ENCODE data around the gene PTPN3. TPM values are rescaled to one million over a fixed set of nuclear protein-coding genes. Genes with fewer than 3 reads are reported as not detected.

Gene PTPN3
- total RNA-seq, 1 experiment from 2014 or later, result 20.2 TPM

DNA sequence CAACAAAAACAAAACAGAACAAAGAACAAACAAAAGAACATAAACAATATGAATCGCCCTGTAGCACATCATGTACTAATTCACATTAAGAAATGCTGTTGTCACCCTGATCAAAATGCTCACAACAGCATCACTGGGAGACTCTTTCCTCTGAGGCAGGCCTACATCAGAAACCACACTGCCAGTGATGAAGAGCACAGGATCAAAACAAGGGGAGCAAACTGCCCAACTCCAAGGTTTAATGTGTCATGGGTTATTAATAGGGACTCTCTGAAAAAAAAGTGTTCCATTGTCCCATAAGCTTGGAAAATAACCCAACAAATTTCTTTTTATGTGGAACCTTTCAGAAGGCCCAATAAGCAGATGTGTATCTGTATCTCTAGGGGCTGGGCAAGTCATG, 74.2 kb downstream of the PTPN3 start:
- Histone ChIP-seq H3K9me2 (ENCODE audit: insufficient read depth) (no peaks in the 10 kb centered on the region), H3K27me3 (ENCODE audit: insufficient read depth, low read depth) (no peaks in the 10 kb centered on the region), H3K27ac (no peak overlapping the region), H3K4me3 (no peak overlapping the region), H3K79me2 (ENCODE audit: low read depth) (no peaks in the 10 kb centered on the region), H3K4me2 (no peak overlapping the region), H3K9me3 (ENCODE audit: insufficient read depth, low read depth) (no peaks in the 10 kb centered on the region), H2AFZ (no peak overlapping the region), H3F3A (ENCODE audit: insufficient read depth, low read depth) (no peaks in the 10 kb centered on the region), H4K20me1 (ENCODE audit: insufficient read depth) (no peaks in the 10 kb centered on the region), H3K4me1 (replicated peaks; ENCODE audit: insufficient read depth) (no peaks in the 10 kb centered on the region), H3K36me3 (ENCODE audit: low read depth) (peaks cover 53% of the 10 kb centered on the region)
- POLR2A ChIA-PET (ENCODE audit: unreplicated experiment), result interaction anchor here (0.7 kb wide), 1 partner anchor 30 kb away, joined by 3 read pairs; no protein-coding TSS in a partner anchor
- TF ChIP-seq, protein P1, sequence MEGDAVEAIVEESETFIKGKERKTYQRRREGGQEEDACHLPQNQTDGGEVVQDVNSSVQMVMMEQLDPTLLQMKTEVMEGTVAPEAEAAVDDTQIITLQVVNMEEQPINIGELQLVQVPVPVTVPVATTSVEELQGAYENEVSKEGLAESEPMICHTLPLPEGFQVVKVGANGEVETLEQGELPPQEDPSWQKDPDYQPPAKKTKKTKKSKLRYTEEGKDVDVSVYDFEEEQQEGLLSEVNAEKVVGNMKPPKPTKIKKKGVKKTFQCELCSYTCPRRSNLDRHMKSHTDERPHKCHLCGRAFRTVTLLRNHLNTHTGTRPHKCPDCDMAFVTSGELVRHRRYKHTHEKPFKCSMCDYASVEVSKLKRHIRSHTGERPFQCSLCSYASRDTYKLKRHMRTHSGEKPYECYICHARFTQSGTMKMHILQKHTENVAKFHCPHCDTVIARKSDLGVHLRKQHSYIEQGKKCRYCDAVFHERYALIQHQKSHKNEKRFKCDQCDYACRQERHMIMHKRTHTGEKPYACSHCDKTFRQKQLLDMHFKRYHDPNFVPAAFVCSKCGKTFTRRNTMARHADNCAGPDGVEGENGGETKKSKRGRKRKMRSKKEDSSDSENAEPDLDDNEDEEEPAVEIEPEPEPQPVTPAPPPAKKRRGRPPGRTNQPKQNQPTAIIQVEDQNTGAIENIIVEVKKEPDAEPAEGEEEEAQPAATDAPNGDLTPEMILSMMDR (conservative IDR thresholded peaks at IDR 0.05), result no peak
- no peak for TF ChIP-seq EZH2 (IDR thresholded peaks at IDR 0.05; ENCODE audit: low read depth)
- DNase-seq, result no peak
- CTCF ChIA-PET, result no interaction called here
- no TSS peak for BruUV-seq (replicated peaks)
- intact Hi-C loops (cut with micrococcal nuclease; ENCODE audit: unreplicated experiment), result no loop called here

DNA sequence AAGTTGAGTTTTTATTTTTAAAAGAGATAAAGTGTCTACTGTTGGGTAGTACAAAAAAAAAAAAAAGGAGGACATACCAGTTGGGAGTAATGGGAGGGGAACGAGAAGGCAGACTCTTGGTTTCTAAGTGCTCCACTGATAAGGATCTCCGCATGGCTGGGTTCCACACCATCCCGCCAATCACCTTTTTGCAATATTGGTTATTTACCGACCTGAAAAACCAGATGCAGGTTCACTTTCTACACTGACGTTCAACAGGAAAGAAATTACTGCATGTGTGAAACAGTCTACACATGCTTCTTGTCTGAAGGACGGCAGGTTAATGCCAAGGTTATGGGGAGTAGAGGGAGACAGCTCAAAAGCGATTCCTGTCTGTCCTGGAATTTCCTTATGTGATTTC, 75.5 kb downstream of the PTPN3 start:
- Histone ChIP-seq H3K36me3 (ENCODE audit: low read depth) (peaks cover 41% of the 10 kb centered on the region), H3K4me1 (replicated peaks; ENCODE audit: insufficient read depth) (no peaks in the 10 kb centered on the region), H3K9me2 (ENCODE audit: insufficient read depth) (no peaks in the 10 kb centered on the region), H3K9me3 (ENCODE audit: insufficient read depth, low read depth) (no peaks in the 10 kb centered on the region), H3F3A (ENCODE audit: insufficient read depth, low read depth) (no peaks in the 10 kb centered on the region), H2AFZ (no peak overlapping the region), H3K79me2 (ENCODE audit: low read depth) (no peaks in the 10 kb centered on the region), H4K20me1 (ENCODE audit: insufficient read depth) (no peaks in the 10 kb centered on the region), H3K27ac (no peak overlapping the region), H3K27me3 (ENCODE audit: insufficient read depth, low read depth) (no peaks in the 10 kb centered on the region), H3K4me2 (no peak overlapping the region), H3K4me3 (no peak overlapping the region)
- BruUV-seq (replicated peaks), result no TSS peak
- intact Hi-C loops (cut with micrococcal nuclease; ENCODE audit: unreplicated experiment), result no loop called here
- ChIA-PET POLR2A (ENCODE audit: unreplicated experiment) (no interaction called here), CTCF (interaction anchor here (0.6 kb wide), 1 partner anchor 48 kb away, joined by 4 read pairs; no protein-coding TSS in a partner anchor)
- no peak for TF ChIP-seq EZH2 (IDR thresholded peaks at IDR 0.05; ENCODE audit: low read depth)
- TF ChIP-seq, protein P1 (conservative IDR thresholded peaks at IDR 0.05), result no peak
- no peak for DNase-seq

DNA sequence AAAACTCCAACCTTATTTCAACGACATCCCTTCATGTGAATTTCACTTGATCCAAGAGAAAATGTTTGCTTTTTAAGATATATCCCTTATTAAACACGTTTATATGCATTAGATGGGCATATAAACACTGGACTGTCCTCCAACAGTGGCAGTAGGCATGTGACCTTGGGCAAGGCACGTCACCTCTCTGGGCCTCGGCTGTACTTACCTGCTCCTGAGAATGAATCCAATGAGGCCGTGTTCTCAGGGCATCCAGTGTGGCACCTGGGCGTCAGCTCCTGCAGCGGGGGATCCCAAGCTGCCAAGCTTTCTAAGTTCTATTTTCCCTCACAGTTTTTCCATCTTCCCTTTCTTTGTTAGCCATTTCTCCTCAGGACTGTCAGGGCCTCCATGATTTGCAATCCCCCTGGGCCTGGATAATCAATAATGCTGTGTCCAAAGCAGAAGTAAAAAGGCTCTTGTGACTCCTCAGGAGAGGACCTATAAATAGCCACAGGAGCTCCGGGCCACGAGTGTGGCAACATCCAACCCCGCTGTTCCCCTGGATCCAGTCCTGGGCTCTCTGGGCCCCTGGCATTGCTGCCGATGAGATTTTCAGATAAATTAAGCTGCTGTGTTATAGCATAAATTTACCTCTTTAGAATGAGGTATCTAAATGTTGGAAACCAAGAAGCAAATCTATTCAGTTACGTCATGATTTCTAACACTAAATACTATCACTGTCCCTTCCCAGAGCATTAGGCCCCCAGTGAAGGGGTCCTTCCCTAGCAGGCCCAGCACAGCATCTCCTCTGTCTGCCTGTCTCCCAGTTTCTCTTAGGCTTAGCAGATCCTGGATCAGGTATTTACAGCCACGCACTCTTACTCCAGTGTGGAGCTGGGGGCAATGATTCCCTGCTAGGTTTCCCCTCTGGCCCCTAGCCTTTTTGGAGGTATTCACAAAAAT, 76.8 kb downstream of the PTPN3 start:
- no peak overlapping the region for H3K27ac ChIP-seq
- CTCF ChIA-PET, result no interaction called here
- no peak overlapping the region for H3K4me2 ChIP-seq
- no TSS peak for BruUV-seq (replicated peaks)
- POLR2A ChIA-PET (ENCODE audit: unreplicated experiment), result no interaction called here
- peaks cover 37% of the 10 kb centered on the region for H3K36me3 ChIP-seq (ENCODE audit: low read depth)
- no peaks in the 10 kb centered on the region for H3K79me2 ChIP-seq (ENCODE audit: low read depth)
- no peak for TF ChIP-seq EZH2 (IDR thresholded peaks at IDR 0.05; ENCODE audit: low read depth)
- TF ChIP-seq, protein P1 (conservative IDR thresholded peaks at IDR 0.05), result no peak
- H3K4me3 ChIP-seq, result no peak overlapping the region
- no peaks in the 10 kb centered on the region for H3K9me3 ChIP-seq (ENCODE audit: insufficient read depth, low read depth)
- H3K27me3 ChIP-seq (ENCODE audit: insufficient read depth, low read depth), result no peaks in the 10 kb centered on the region
- H3K4me1 ChIP-seq (replicated peaks; ENCODE audit: insufficient read depth), result no peaks in the 10 kb centered on the region
- no peaks in the 10 kb centered on the region for H3K9me2 ChIP-seq (ENCODE audit: insufficient read depth)
- DNase-seq, result no peak
- intact Hi-C loops (cut with micrococcal nuclease; ENCODE audit: unreplicated experiment), result no loop called here
- H3F3A ChIP-seq (ENCODE audit: insufficient read depth, low read depth), result no peaks in the 10 kb centered on the region
- H2AFZ ChIP-seq, result no peak overlapping the region
- H4K20me1 ChIP-seq (ENCODE audit: insufficient read depth), result no peaks in the 10 kb centered on the region
